GM12872 (cell line): ENCODE measurements around the gene LIMCH1.

Source experiments
- TF ChIP-seq, protein P1 (sequence below): IDR thresholded peaks from 3 replicates; pipeline ENCODE4 v1.5.1; 2011; ENCODE audit warnings: low read depth, mild to moderate bottlenecking, low read length, moderate library complexity; ENCODE audit not compliant: insufficient read depth

The LIMCH1 gene

DNA sequence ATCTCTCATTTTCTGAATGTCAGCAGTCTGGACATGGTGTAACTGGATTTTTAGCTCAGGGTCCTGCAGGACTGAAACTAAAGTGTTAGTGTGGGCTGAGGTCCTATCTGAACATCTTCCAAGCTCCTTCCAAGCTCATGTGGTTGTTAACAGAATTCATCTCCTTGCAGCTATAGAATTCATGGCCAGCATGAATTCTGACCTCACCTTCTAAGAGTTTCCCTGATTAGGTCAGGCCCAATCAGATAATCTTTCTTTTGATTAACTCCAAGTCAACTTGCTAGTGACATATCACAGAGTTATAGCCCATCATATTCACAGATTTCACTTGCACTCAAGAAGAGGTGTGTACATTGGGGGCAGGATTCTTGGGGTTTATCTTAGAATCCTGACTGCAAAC, 59.5 kb downstream of the LIMCH1 start:
- TF ChIP-seq, protein P1, sequence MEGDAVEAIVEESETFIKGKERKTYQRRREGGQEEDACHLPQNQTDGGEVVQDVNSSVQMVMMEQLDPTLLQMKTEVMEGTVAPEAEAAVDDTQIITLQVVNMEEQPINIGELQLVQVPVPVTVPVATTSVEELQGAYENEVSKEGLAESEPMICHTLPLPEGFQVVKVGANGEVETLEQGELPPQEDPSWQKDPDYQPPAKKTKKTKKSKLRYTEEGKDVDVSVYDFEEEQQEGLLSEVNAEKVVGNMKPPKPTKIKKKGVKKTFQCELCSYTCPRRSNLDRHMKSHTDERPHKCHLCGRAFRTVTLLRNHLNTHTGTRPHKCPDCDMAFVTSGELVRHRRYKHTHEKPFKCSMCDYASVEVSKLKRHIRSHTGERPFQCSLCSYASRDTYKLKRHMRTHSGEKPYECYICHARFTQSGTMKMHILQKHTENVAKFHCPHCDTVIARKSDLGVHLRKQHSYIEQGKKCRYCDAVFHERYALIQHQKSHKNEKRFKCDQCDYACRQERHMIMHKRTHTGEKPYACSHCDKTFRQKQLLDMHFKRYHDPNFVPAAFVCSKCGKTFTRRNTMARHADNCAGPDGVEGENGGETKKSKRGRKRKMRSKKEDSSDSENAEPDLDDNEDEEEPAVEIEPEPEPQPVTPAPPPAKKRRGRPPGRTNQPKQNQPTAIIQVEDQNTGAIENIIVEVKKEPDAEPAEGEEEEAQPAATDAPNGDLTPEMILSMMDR: no peak

DNA sequence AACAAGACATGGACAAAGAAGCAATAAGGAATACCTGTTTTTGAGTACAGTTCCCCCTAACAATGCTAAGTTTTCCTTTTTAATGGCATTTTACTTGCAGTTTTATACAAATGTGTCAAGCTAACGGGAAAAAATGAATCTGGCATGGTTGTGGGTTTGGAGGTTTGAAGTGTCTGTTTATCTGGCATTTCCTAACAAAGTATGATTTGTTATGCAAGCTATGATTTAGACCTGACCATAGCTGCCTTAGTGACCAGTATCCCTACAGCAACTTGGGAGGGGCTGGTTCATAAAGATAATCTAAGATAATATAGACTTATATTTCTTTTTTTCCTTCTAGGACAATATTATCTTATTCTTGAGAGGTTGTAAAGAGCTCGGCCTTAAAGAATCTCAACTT, 60.6 kb downstream of the LIMCH1 start:
- TF ChIP-seq, protein P1: no peak

DNA sequence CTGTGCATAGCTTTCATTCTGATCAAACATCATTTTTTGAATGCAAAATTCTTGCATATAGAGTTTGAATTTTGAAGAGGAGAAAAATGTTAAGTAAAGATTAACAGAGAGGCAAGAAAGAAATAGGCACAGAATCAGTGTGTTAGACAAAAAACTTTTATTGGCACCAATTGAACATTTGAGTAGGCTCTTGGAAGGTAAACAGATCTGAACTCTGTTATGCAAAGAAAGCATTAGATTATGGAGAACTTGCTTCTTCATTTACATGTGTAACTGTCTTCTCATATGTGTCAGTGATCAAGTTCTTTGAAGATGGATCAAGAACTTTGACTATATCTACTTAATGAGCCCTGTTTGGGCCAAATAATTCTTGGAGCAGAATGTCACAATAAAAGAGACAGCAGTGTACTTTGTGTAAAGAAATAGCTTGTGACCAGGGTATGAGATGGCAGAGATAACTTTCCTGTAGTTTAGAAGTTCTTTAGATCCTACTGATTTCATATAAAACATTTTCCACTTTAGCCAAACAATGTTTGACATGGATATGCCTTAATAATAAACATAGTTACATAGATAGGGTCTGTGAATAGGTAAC, 61.3 kb downstream of the LIMCH1 start:
- TF ChIP-seq, protein P1: no peak

DNA sequence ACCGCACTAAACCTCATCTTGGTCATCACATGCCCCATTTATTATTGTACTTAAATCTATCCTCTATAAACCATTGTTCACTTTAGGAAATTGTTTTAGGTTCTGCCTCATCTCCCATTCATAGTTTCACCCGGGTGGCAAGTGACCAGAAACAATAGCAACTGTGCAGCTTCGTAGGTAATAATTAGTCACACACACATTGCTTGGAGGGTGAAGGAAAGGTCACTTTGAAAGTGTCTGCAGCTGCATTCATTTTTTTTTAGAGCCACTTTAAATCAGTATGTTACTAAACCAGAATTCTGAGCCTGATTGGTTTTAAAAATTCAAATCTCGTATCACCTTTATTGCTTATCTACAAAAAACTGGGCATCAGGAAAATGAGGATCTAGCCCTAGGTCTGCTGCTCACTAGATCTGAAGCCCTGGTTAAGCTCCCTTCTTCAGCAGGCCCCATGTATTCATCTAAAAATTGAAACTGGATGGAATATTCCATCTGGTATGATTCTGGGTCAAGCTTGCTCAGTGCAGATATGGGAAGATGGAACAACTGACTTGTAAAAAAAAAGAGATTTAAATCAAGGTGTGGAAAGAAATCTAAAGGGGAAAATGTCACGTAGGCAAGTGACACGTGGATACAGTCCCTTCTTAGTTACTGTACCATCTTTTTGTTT, 62.4 kb downstream of the LIMCH1 start:
- TF ChIP-seq, protein P1: no peak

DNA sequence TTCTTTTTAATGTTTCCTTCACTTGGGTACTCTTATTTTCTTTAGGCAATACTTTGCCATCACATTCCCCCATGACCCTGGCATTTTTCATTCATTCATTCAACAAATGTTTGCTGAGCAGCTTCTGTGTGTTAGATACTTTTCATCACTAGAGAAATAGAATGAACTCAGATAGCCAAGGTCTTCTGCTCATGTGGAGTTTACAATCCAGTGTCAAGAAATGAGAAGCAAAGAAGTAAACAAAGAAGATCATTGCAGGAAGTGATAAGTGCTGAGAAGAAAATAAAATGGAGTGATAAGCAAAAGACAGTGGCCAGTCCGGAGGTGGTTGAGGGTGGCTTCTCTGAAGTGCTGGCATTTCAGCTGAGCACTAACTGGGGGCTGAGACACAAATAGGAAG, 63.1 kb downstream of the LIMCH1 start:
- TF ChIP-seq, protein P1: no peak

DNA sequence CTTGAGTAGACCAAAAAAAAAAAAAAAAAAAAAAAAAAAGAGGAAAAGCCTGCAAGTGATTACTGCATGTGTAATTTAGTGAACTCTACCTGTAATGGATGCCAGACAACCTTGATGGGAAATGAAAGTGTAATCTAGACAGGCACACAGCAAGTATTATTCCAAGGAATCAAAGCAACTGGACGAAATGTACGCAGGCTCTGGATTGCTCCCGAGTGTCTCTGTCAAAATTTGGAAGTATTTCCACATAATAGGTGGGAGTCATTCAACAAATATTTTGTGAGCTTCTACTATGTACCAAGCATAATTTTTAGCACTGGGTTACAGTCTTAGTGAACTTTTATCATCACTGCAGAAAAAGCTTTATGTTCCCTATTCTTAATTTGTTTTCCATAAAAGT, 64.2 kb downstream of the LIMCH1 start:
- TF ChIP-seq, protein P1: no peak

DNA sequence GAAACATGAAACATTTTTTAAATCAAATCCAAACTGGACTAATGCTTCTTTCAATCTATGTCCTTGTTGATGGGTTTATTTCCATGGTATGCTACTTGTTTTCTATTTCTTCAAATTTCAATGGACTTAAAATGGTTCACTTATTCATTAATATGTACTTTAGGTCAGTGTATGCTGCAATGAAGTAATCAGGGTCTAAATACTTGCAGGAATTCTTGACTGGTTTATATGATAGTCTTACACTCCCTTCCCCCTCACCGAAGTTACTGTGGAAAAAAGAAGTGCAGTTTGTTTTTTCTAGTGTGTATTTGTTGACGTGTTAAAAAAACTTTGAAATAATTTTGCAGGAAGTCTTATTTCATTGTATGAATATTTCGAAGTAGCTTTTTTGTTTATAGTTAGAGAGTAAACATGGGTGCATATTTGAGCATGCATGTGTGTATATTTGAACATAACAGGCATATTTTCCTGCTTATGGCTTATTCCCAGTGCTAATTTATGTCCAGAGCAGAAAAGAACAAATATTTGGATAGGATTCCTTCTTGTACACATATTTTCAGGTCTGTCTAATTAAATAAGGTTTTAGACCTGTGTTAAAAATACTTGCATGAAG, 65.0 kb downstream of the LIMCH1 start:
- TF ChIP-seq, protein P1: no peak
